Kidney epithelial cell (primary cell): ENCODE data around the gene CUEDC2. TPM values are rescaled to one million over a fixed set of nuclear protein-coding genes. Genes with fewer than 3 reads are reported as not detected.
A peak's percentile ranks its signal among the peaks of the same experiment; 100 is the strongest.

Source experiments
- DNase-seq: peaks from one replicate; pipeline ENCODE4 v3.0.0-alpha.2; 2010; ENCODE audit warnings: low read depth
- H3K27me3 ChIP-seq: 2 replicates; pipeline ENCODE4 v1.6.0; 2011; ENCODE audit warnings: low read length; ENCODE audit not compliant: control insufficient read depth, insufficient read depth
- H3K36me3 ChIP-seq: 2 replicates; pipeline ENCODE4 v1.5.1; 2011; ENCODE audit warnings: low read length; ENCODE audit not compliant: control insufficient read depth, insufficient read depth
- H3K4me3 ChIP-seq: 2 replicates; pipeline ENCODE4 v1.5.1; 2011; ENCODE audit warnings: low read depth, mild to moderate bottlenecking, control low read depth, low read length
- CTCF ChIP-seq: IDR thresholded peaks from 2 replicates; pipeline ENCODE4 v1.5.1; 2011; ENCODE audit warnings: mild to moderate bottlenecking, moderate library complexity, low read length, control low read depth, inconsistent platforms; ENCODE audit not compliant: insufficient read depth, poor library complexity, severe bottlenecking
- total RNA-seq: library from RNA; depleted of rRNA; stranded (reverse); fragments of >200 nt; gene quantifications from 2 replicates; pipeline ENCODE4 v1.2.3, GENCODE V29; 2015

CUEDC2 gene
- total RNA-seq, 1 donor from 2014 or later: 93.9 TPM

DNA sequence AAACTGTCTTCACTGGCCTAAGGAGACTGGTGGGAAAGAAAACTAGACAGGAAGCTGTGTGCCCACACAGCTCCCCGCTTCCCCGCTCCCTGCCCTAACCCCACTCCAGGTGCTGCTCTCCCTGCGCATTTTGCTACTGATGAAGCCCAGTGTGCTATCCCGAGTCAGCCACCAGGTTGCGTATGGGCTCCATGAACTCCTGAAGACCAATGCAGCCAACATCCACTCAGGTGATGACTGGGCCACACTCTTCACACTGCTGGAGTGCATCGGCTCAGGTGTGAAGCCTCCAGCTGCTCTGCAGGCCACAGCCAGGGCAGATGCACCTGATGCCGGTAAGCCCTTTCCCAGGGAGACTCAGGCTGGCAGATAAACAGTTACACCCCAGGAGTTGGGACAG, 57.1 kb downstream of the CUEDC2 start:
- H3K36me3 ChIP-seq: peaks cover 8% of the 10 kb centered on the region
- DNase-seq: no peak
- H3K4me3 ChIP-seq: no peak overlapping the region
- H3K27me3 ChIP-seq: no peaks in the 10 kb centered on the region
- TF ChIP-seq CTCF: peak; percentile 3

Other genes with a start within 250 kb of the CUEDC2 start
- 0.55 and 1.1 TPM in 2 replicates for gene ELOVL3, start 206.3 kb downstream of the CUEDC2 start, total RNA-seq
- gene PITX3, start 191.1 kb downstream of the CUEDC2 start, total RNA-seq: 0.14 and 0.21 TPM in 2 replicates
- gene GBF1, start 187.0 kb downstream of the CUEDC2 start, total RNA-seq: 36.7 and 40.9 TPM in 2 replicates
- gene NFKB2, start 36.9 kb downstream of the CUEDC2 start, total RNA-seq: 83.6 and 90.9 TPM in 2 replicates
- 2.0 and 3.8 TPM in 2 replicates for gene PSD, start 13.8 kb downstream of the CUEDC2 start, total RNA-seq
- 20.6 and 26.6 TPM in 2 replicates for gene FBXL15, start 11.7 kb downstream of the CUEDC2 start, total RNA-seq
- gene C10orf95, start 19.0 kb upstream of the CUEDC2 start, total RNA-seq: 3.2 and 6.9 TPM in 2 replicates
- gene ACTR1A, start 70.1 kb upstream of the CUEDC2 start, total RNA-seq: 151 and 165 TPM in 2 replicates
- gene SUFU, start 71.4 kb upstream of the CUEDC2 start, total RNA-seq: 8.9 and 10.6 TPM in 2 replicates
- gene TRIM8, start 211.9 kb upstream of the CUEDC2 start, total RNA-seq: 393 and 426 TPM in 2 replicates